Bone marrow (tissue), 2 donors: ENCODE data around the gene PNPLA5.
"Not testable (repeated sequence)": the region's sequence is repeated elsewhere in the genome, so short reads cannot be mapped to it uniquely, and the experiment has no call there.

Experiments used
- DNase-seq, 2 donors: peaks; one replicate each; lab custom pipeline; 2025; lab: John Stamatoyannopoulos, UW

The PNPLA5 gene

GRCh38 chr22:43881091-43882061 is 10.4 kb downstream of the PNPLA5 start:
- DNase-seq: no peak

DNA sequence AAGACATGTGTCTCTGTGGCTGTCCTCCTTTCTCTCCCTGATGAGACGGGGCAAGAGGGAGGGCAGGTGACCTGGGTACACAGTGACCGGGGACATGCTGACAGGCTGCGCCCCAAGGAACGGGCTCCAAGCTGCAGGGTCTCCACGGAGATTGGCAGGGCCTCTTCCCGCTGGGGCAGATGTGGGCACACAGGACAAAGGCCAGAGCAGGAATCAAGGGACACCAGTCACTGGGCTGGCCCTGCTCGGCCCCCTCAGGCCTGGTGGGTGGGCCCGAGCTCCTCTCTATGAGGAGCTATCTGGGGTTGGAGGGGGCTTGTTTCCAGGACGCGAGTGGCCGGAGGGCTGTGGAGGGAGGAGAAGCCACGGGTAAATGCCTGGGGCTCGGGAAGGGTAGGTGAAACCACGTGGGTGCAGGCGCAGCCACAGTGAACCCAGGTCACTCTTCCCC is 11.2 kb downstream of the PNPLA5 start:
- DNase-seq: no peak

GRCh38 chr22:43879901-43880540 is 11.8 kb downstream of the PNPLA5 start:
- no peak for DNase-seq

GRCh38 chr22:43878831-43879550 is 12.8 kb downstream of the PNPLA5 start:
- DNase-seq: no peak

GRCh38 chr22:43878079-43878795 is 13.6 kb downstream of the PNPLA5 start:
- DNase-seq: no peak

DNA sequence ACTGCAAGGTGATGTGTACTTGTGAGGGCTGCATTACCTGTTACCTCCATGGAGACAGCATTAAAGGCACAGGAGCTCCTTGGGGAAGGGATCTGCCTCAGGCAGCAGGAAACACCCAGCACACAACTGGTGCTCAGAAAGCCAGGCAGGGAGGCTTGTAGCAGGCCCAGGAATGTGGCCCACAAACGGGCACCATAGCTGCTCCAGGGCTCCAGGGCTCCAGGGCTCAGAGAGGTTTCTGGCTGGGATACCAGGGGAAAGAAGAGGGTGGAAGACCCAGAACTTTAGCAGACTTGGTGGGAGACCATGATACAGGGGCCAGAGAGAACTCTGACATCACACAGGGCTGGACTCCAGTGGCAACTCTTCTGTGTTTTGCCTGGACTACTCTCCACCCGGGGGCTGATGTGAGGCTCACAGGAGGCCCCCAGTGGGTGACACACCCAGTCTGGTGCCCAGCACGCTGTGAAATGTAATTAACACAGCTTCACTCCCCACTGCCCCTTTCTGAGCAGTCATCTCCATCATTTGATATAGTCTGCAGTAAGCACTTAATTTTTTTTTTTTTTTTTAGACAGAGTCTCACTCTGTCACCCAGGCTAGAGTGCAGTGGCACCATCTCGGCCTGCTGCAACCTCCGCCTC is 14.8 kb downstream of the PNPLA5 start:
- no peak for DNase-seq

GRCh38 chr22:43869799-43870198 is 22.0 kb downstream of the PNPLA5 start:
- DNase-seq: no peak

GRCh38 chr22:43869001-43869400 is 22.8 kb downstream of the PNPLA5 start:
- not testable (repeated sequence) for DNase-seq

DNA sequence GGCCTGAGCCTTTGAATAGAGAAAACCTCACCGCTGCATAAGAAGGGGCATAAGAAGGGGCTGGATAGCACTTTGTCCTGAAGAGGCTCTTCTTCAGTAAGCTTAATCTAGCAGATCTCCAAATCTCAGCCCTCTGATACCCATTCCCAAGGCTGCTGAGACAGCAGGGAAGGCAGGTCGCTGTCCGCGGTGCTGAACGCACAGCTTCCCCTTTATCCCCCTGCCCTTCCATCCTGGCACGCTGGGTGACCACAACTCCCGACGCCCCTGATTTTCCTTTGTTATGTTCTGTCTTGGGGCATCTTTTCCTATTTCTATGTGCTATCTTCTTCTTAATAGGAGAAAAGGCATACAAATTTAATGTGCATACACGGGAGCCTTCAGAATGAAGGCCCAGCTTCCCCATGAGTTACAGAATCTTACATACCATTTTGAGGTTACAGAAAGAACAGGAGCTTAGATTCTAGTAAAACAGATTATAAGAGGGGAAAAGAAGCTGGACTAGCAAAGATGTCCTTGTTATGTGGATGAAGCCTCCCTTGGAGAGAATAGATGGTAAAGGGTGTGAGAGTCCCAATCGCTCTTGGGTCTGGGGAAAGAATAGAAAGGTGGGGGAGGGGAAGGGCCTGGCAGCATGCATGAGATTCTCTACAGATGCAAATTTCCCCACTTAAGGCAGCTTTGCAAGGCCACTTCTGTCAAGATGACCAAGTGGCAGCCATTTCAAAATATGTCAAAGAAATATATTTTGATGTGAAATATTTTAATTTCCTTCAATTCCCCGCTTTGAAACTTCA is 23.8 kb downstream of the PNPLA5 start:
- peak in 1 of 2 donors; percentile 1 for DNase-seq

GRCh38 chr22:43862882-43863202 is 29.0 kb downstream of the PNPLA5 start:
- no peak for DNase-seq

- DNase-seq: no peak
Measured at GRCh38 chr22:43862074-43862881, 29.5 kb downstream of the PNPLA5 start, which contains the start of gene SULT4A1. SULT4A1 (minus strand) TSS chr22:43862513; CDS start chr22:43862382, 131 bp downstream.

DNA sequence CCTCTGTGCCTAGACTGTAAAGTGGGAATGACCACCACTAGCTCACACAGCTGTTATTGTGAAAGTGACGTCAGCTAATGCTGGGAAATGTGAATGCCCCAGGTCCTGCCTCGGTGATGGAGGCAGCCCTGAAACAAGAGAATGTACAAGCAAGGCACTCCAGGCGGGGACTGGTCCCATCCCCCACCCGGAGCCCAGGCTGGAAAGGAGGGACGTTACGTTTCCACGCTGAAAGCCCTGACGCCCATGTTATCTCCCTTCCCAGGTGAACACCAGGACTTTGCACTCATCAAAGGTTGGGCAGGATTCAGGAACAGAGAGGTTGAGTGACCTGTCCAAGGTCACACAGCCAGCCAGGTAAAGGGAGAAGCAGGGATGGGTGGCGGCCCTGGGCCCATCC is 30.3 kb downstream of the PNPLA5 start:
- DNase-seq: no peak

GRCh38 chr22:43860831-43861230 is 31.0 kb downstream of the PNPLA5 start:
- DNase-seq: no peak

- no peak for DNase-seq
Measured at GRCh38 chr22:43860126-43860525, 31.7 kb downstream of the PNPLA5 start.

DNA sequence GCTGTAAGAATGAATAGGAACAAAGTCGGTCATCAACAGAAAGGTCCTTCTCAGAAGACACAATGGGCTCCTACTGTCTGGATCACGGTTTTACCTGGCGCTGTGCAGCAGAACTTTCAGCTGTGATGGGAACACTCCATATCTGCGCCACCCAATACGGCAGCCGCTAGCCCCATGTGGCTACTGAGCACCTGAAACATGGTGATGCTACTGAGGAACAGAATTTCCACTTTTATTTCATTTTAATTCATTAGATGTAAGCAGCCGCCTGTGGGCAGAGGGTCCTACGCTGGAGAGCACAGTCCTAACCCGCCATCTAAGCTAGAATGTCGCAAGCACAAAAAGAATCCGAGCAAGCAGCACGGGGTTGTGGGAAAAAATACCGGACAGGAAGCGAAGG is 32.2 kb downstream of the PNPLA5 start:
- no peak for DNase-seq

GRCh38 chr22:43859176-43859575 is 32.6 kb downstream of the PNPLA5 start:
- no peak for DNase-seq

DNA sequence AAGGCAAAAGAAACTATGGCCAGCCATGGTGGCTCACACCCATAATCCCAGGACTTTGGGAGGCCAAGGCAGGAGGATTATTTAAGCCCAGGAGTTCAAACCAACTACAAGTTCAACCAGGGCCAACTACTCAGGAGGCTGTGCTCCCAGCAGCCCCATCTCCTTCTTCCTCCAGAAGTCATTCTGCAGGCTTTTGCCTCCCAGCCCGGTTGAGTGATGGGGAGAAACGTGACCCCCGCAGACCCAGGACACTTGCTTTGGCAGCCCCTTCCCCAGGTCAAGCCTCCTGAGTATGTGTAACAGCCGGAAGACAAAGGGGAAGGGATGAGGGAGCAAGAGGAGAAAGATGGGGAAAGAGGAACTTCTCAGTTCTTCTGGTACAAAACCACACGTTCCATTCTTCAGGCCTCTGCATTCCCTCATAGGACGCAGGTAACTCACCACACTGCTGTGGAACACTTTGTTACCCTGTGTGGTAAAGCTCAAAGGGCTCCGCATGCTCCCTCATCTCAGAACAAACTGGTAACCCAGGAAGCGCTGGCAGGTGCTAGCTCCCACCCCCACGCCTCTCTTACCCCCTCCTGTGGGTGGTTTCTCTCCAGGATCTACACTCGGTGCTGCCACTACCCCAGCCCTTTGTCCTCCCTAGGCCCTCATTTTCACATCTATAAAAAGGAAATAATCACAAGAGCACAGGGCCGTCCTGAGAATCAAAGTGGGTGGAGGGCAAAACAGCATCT is 33.5 kb downstream of the PNPLA5 start:
- DNase-seq: no peak

DNA sequence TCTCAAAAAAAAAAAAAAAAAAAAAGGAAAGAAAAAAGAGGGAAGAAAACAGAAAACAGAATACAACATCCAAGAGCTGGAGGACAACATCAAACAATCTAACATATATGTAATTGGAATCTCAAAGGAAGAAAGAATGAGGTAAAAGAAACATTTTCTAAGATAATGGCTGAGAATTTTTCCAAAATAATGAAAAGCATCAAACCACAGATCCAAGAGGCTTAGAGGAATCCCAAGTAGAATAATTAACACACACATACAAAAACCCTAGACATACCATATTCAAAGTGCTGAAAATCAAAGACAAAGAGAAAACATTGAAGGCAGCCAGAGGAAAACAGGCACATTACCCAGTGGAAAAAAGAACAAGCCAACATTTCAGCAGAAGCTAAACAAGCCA is 34.4 kb downstream of the PNPLA5 start:
- DNase-seq: no peak

DNA sequence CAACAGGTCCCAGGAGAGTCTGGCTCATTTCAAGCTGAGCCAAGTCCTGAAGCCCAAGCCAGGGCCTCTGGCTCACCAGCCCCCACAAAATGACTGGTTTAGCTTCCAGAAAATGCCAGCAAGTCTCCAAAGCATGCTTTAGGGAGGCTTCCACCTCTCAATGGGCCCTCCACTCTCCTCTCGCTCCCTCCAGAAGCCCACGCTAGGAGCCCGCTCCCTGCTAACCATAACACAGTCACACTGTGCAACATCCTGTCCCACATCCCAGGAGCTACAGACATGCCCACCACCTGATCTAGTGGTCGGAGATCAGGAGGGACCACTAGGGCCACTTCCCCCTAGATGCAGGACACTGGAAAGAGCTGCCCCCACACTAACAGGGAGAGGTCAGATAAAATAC is 36.4 kb downstream of the PNPLA5 start:
- no peak for DNase-seq
